ENCODE measurements around the gene LDAH.

Gene LDAH

DNA sequence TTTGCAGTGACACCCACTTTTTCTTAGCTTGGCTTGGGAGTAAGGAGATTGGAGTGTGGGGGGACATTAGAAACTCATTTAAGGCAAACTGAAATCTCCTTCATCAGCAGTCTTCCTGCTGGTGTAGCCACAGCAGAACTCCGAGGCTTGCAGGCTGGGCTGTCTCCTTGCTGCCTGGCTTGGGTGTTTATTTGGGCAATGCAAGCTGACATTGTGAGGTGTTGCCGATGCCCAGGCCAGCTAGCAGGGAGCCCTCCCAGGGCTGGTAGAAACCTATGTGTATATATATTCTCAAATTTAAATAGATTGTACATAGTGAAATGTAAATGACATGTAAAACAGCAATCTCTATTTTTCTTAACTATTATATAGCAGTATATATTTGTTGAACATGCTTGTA, 144.1 kb downstream of the LDAH start:
- no peak for DNase-seq

DNA sequence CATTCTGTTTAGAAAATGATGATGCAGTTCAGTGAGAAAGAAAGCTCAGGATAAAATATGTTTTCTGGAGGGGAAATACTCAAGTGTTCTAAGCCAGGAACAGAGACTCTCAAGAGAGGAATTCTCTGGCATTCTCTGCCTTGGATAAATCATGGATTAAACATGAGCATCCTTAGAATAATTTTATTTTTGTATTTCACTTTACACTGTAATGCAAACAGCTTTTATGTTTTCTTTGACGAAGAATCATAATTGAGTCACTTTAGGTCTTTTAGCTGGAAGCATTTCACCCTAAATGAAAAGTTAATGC, 144.9 kb downstream of the LDAH start:
- DNase-seq = no peak

DNA sequence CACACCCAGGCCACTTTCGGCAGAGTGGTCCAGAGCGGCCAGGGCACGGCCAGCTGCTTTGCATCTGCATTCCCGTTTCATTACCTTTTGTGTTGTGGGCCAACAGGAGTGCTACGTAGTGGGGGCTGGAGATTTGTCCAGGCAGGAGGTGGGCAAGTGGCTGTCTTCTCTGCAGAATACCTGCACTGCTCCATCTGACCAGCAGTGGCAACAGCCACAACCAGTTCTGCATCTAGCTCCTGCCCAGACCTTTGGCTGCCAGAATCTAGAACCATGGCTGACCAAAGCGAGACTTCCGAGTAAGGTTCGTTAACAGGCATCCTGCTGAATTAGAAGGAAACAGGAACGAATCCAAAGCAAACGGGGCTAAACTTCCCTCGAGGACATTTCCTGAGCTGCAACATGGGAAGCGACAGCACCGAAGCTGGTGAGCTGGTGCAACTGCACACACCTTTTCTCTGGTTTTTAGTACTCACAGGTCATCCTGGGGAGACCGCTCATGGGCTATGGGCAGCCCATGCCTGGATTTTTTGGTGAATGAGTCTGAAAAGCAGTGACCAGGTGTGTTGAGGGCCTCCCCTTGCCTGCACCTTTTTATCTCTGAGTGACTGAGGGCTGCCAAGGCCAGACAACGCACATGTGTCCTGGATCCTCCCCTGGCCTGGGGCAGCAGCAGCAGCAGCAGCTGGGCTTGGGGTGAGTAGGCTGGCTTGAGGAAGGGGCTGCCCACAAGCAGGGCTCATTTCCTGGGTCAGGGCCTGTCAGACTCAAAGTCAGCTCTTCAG, 145.4 kb downstream of the LDAH start:
- no peak for DNase-seq

DNA sequence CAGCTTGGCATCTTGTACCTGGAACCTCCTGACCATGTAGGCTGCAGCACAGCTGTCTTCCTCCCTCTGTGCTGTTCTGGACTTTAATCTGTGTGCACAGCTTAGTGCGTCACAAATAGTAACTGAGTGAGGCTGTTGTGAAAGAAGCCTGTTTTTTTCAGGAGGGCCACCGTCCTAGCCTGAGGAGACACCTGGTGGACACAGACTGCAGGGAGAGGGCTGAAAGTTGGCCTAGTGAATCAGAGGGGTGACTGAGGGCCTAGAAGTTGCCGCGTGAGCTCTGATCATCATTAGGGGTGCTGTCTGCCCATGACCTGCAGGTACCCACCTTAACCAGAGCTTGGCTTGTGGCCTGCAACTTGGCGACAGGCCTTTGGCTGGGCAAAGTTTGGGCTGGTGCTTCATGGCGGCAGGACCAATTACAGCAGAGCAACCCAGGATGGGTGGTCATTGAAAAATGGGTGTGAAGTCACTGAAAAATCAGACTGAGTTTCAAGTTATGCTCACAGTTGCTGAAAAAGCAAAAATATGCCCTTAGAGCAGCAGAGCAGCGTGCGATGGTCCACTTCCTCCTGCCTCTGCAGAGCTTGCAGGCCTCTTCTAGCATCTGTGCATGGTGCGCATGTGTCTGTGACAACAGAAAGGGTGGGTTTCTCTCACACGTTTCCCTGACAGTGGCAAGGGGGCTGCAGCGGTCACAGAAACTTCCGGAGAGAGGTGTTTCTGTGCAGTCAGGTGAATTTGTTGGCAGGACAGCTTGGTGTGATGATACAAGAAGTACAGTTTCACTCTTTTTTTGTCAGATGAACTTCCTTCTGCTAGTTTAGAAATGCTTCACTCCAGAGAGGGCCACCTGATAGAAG, 146.3 kb downstream of the LDAH start:
- no peak for DNase-seq

DNA sequence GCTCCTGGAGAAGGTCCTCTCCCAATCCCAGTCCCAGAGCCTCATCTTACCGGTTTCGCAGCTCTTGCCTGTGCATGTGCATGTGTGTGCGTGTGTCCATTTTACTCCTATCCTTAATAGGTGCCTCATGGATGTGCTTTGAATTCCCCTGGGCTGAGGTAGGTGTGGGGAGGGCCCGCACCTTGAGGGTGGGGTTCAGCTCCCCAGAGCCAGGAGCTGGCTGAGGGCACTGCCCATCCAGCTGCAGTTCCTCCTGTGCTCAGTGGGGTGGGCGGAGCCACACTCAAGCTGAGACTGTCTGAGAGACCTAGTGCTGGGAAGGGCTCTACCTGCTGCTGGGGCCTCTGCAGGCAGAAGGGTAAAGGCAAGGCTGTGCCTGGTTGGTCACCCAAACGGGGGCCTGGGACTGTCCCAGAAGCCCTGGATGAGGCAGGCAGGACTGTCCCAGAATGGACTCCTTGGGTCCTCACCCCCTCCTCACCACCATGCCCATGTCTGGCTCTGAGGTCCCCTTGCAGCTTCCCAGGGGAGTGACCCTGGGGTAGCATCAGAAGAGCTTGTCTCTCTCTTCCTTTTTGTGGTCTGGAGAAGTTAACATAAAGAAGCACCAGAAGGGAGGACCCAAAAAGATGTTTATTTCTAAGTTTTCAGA, 147.1 kb downstream of the LDAH start:
- no peak for DNase-seq

DNA sequence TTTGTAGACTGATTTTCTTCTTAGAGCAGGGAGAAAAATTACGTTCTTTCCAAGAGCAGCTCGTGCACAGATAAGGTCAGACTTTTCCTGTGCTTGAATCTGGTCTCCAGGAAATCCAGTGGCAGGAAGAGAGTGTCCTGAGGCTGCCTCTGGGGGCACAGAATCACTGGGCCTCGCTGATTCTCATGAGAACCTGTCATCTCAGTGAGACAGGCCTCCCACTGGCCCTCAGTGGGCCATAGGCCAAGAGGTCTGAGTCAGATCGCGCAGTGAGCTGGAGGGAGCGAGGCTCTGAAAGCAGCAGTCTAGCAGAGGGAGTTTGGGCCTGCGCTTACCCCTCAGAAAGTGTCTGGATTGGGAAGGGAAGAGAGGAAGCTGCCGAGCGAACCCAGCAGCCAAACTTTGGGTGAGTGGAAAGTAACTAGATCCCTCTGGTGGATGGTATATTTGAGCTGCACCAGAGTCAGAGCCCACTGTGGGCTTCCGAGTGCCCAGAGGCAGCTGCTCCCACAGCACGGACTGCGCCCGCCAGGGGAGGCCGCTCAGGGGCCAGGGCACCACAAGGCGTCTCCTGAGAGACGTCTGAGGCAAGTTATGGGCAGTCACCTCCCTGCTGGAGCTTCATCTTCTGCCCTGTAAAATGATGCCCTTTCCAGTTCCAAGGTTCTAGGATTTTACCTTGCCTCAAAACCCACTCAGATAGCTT, 147.8 kb downstream of the LDAH start:
- no peak for DNase-seq

DNA sequence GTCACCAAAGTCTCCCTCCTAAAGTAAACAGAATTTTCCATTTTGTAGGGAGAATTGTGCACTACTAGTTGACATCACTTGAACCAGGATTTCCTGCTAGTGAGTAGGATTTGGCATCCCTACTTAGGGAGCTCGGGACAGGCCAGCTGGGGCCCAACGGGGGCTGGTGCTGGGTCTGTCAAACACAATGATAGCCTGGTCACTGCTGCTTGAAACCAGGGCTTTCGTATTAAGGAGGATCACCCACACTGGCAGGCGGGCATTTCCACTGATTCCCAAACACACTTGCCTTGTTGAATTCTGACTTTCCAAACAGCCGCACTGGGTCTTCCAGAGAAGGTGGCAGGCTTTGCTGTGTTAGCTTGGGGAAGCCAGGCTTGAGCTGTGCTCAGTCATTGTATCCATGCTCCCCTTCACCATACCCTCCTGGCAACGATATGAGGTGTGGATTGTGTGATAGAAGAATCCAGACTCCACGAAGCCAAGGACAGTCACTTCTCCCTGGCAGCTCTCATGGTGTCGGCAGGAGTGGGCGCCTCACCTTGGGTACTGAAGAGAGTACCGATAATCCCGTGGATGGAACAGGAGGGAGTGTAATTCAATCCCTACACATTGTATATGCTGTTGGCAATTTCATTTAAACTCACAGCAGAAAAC, 148.5 kb downstream of the LDAH start:
- no peak for DNase-seq

DNA sequence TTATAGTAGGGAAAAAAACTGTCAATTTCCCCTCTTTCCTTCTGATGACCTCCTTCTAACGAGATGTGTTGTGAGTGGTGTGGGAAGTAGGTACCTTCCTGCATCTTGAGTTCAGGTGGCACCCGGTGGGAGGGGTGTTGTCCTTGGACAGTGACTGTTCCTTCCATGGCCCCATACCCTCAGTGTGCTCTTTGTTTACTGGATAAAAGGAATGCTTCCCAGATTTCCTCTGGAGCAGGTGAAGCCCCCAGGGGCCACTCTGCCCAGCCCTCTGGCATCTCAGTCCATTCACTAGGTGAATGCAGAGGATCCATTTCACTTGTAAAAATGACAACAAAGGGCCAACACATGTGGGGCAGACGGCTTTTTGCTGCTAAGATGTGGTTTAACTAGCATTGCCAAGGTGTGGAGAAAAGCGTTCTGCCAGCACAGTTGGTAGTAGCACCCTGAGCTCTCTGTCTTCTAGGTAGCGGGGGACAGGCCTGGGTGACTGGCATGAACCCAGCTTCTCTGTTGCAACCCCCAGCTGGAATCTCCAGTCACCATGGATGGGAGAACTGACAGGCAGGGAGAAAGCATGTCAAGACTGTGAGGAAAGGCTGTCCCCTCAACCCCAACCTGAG, 149.1 kb downstream of the LDAH start:
- no peak for DNase-seq

DNA sequence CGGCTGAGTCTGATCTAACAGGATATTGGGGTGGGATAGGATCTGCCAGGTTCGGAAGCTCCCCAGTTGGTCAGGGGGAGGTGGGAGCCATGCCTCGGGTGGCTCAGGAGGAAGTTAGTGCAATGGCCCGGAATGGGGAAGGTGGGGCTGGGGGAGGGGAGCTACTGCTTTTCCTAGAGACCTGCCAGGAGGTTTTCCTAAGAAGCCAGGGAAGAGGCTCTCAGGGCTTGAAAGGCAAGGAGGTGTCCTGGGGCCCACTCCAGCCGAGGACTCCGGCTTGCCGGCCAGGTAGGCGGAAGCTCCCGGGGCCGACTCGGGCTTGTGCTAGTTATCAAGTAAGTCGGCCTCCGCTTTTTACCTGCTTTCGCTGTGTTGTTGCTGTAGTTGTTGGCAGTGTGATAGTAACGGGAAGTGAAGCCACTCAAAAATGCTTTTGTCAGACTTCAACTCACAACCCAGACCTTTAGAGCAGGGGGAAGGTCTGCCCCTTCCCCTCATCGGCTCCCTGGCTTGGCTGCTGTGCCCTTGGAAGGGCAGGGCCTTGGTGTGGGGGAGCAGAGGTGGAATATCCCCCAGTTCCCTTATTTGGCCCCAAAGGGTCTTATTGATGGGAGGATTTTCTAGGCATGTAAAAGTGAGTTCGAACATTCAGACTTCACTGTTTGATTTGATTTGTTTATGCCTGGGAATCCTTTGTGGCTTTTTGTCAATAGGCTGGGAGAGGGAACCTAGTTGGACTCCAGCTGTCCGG, 150.5 kb downstream of the LDAH start:
- DNase-seq = no peak

DNA sequence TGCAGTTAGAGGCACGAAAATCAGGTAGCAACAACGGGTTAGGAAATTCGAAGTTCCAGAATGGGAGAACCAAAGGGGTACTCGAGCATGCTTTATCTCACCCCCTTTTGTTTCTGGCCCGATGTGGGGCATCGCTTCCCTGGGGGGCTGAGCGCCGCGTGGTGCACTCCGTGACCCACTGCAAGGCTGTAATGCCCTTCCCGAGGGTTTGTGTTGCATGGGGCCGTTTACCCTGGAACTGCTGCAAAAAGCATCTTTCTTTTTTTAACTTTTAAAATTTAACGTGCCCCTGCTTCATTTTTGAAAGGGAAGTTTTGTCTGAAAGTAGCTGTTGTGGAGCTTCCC, 151.2 kb downstream of the LDAH start:
- no peak for DNase-seq

DNA sequence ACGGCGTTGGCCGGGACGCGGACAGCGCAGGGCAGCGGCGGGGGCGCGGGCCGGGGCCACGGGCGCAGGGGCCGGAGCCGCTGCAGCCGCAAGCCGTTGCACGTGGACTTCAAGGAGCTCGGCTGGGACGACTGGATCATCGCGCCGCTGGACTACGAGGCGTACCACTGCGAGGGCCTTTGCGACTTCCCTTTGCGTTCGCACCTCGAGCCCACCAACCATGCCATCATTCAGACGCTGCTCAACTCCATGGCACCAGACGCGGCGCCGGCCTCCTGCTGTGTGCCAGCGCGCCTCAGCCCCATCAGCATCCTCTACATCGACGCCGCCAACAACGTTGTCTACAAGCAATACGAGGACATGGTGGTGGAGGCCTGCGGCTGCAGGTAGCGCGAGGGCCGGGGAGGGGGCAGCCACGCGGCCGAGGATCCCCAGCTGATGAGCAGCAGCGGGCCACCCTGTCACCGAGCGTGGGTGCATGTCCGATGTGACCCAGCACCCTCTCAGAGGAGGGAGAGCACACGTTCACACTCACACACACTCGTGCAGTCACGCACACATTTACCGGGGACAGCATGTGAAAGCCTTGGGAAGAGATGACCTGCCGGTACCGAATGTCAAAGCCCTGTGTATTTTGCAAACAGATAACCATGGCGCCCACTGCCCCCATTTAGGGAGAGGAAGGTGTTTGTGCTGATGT, 151.7 kb downstream of the LDAH start:
- DNase-seq = no peak

DNA sequence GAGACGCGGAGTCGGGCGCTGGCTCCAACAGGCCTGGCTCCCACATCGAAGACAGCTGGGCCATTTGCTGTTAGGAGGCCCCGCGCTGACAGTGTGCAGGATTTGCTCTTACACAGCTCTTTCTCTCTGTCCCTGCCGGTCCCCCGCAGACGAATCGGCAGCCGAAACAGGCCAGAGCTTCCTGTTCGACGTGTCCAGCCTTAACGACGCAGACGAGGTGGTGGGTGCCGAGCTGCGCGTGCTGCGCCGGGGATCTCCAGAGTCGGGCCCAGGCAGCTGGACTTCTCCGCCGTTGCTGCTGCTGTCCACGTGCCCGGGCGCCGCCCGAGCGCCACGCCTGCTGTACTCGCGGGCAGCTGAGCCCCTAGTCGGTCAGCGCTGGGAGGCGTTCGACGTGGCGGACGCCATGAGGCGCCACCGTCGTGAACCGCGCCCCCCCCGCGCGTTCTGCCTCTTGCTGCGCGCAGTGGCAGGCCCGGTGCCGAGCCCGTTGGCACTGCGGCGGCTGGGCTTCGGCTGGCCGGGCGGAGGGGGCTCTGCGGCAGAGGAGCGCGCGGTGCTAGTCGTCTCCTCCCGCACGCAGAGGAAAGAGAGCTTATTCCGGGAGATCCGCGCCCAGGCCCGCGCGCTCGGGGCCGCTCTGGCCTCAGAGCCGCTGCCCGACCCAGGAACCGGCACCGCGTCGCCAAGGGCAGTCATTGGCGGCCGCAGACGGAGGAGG, 152.4 kb downstream of the LDAH start:
- no peak for DNase-seq

DNA sequence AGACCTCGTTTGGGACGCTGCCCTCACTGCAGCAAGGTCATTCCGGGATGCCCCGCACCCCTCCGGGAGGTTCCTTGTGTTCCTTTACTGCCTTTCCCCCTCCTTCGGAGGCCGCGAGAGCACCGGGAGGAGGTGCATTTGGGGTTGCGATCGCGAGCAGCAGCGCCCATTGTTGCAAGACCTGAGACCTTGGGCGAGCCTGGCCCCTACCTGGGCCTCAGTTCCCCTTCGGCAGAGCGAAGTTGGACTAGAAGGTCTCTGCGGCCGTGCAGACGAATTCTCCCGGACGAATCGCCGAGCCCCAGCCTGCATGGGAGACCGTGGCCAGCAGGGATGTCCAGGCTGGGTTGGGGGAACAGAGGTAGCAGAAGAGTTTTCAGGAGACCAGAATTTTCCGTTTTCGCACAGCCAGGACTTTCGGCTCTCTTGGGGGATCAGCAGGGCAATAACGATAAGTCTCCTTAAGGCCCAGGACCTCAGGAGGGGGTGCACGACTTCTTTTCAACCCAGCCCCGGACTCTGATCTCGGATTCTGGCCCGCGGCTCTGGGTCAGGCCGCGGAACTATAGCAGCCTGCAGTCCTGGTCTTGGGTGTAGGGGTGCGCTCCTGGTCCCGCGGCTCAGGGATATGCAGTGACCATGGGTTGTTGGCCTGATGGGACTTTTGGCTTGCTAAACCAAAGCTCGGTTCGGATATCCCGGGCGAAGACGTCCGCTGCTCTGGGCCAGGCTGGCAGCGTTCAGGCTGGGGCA, 153.2 kb downstream of the LDAH start:
- DNase-seq = no peak

DNA sequence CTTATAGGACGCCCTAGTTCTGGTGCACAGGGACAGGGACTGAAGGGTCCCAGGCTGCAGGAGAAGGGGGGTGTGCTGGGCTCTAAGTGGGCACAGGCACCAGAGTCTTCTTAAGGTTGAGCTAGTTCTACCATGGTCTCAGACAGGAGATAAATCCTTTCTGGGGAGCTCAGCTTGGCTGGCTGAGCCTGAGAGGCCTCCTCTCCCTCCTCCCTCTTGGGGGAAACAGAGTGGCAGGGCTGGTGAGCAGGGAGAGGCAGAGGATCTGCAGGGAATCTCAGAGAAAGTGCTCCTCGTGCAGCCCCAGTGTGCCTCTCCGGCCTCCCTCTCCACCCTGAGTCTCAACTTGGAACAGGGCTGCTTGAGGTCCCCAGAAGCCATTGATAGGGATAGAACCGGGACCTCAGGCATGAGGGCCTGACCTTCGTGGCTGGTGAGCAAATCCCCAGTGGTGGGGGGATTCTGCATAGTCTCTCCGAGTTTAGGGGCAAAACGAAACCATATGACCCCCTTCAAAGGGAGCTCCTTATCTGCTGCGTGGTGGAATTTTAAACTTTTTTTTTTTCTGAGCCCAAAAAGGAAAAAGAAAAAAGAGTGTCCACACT, 153.9 kb downstream of the LDAH start:
- DNase-seq = no peak

DNA sequence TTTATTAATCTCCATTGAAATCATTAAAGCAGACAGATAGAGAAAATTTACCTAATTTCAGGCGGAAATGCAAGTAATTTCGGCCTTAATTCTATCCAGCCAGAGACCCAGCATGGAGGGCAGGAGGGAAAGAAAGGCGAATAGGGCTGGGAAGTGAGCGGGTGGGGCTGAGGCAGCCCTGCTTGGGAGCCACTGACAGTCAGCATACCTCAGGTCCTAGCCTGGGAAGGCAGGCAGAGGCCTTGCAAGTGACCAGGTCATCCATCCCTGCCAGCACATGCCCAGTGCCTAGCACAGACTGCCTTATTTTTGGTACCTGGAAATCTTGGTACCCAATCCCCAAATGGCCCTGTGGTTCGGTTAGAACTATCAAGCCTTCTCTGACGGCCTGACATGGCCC, 154.4 kb downstream of the LDAH start:
- DNase-seq = no peak

DNA sequence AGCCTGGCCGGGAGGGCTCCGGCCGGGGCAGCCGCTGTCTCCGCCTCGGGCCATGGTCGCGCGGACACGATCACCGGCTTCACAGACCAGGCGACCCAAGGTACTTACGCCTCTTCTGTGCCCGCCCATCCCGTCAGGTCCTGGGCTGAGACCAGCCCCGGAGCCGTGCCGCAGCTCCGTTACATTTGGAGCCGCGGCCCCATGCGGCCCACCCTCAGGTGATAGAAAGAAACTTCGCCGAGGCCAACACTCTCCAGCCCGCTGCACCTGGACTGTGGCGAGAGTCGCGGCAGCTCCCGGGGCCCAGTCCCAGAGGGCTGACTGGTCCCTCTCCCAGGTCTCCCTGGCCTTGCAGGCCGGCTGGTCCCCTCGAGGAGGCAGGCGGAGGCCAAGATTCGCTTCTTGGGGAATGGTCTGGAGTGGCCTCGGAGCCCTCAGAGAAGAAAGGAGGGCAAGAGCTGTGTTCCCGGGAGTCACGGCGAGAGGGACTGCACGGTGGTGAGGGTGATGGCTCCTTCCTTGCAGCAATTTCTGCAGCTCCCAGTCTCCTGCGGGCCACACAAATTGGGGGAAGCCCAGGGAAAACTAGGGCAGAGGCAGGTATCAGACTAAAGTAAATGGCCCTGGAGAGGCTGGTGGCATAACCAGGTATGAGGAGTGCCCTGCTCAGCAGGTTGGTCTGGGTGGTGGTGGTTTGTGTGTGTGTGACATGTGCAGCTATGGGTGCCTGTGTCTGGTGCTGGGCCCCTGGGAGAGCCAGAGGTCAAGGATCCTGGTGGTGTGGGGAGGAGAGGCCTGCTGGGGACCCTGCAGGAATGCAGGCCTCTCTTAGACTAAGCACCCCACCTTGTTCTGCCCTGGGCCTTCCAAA, 155.1 kb downstream of the LDAH start:
- no peak for DNase-seq

DNA sequence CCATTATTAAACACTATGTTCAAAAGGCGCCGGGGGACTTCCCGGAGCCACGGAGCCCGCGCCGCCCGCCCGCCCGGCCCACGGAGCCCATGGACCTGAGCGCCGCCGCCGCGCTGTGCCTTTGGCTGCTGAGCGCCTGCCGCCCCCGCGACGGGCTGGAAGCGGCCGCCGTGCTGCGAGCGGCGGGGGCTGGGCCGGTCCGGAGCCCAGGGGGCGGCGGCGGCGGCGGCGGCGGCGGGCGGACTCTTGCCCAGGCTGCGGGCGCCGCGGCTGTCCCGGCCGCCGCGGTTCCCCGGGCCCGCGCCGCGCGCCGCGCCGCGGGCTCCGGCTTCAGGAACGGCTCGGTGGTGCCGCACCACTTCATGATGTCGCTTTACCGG, 155.8 kb downstream of the LDAH start:
- DNase-seq = no peak

Measured in CD4-positive, alpha-beta T cell treated with Interleukin-21 for 1 hour (primary cell).